Neuronal stem cell (in vitro differentiated cells): ENCODE measurements around the gene PHLDB1.

Experiments
- DNase-seq: peaks from one replicate; pipeline ENCODE4 v3.0.0-alpha.2; 2013; ENCODE audit warnings: low spot score
- H2AFZ ChIP-seq: one replicate; pipeline ENCODE4 v1.6.1; 2013; ENCODE audit warnings: mild to moderate bottlenecking, low read length, inconsistent platforms
- H2AK5ac ChIP-seq: 2 replicates; pipeline ENCODE4 v1.6.1; 2013; ENCODE audit warnings: low read depth, mild to moderate bottlenecking, inconsistent platforms, low read length, moderate library complexity, mixed read lengths
- H2BK120ac ChIP-seq: 2 replicates; pipeline ENCODE4 v1.6.1; 2013; ENCODE audit warnings: low read depth, mild to moderate bottlenecking, inconsistent platforms, low read length, moderate library complexity, mixed read lengths
- H2BK12ac ChIP-seq: one replicate; pipeline ENCODE4 v1.6.1; 2013; ENCODE audit warnings: low read length, inconsistent platforms
- H2BK15ac ChIP-seq: 2 replicates; pipeline ENCODE4 v1.6.1; 2013; ENCODE audit warnings: mild to moderate bottlenecking, low read length, inconsistent platforms, mixed read lengths
- H2BK5ac ChIP-seq: one replicate; pipeline ENCODE4 v1.6.1; 2013; ENCODE audit warnings: inconsistent platforms, mild to moderate bottlenecking, low read length, moderate library complexity
- H3K14ac ChIP-seq: one replicate; pipeline ENCODE4 v1.6.1; 2013; ENCODE audit warnings: low read length, inconsistent platforms
- H3K18ac ChIP-seq: 2 replicates; pipeline ENCODE4 v1.6.1; 2013; ENCODE audit warnings: low read length, inconsistent platforms
- H3K23ac ChIP-seq: 2 replicates; pipeline ENCODE4 v1.6.1; 2013; ENCODE audit warnings: low read depth, mild to moderate bottlenecking, mixed read lengths, low read length, inconsistent platforms; ENCODE audit not compliant: poor library complexity
- H3K27ac ChIP-seq: replicated peaks from 3 replicates; pipeline ENCODE4 v1.5.1; 2013; ENCODE audit warnings: low read length, inconsistent platforms
- H3K27me3 ChIP-seq, 3 experiments: 2 replicates each; pipeline ENCODE4 v1.6.1; 2013; ENCODE audit warnings: low read length in 3 of 3, mild to moderate bottlenecking in 2 of 3, inconsistent platforms in 1 of 3, low read depth in 1 of 3, mixed read lengths in 1 of 3, moderate library complexity in 1 of 3; ENCODE audit not compliant: control insufficient read depth in 3 of 3, insufficient read depth in 3 of 3
- H3K36me3 ChIP-seq, 2 donors: replicated peaks in 1 of 2; 2 replicates each; pipeline ENCODE4 v1.6.1; 2013; ENCODE audit warnings: low read length in 2 of 2; ENCODE audit not compliant: control insufficient read depth in 2 of 2, insufficient read depth in 2 of 2
- H3K4ac ChIP-seq: 2 replicates; pipeline ENCODE4 v1.6.1; 2013; ENCODE audit warnings: inconsistent platforms, mild to moderate bottlenecking, low read length, moderate library complexity
- H3K4me1 ChIP-seq, 2 donors: 1 replicate in 1 of 2; 2 replicates in 1 of 2; pipeline ENCODE4 v1.6.1; 2013; ENCODE audit warnings: low read length in 2 of 2, low read depth in 1 of 2; ENCODE audit not compliant: control insufficient read depth in 2 of 2, insufficient read depth in 1 of 2
- H3K4me2 ChIP-seq: one replicate; pipeline ENCODE4 v1.6.1; 2013; ENCODE audit warnings: mild to moderate bottlenecking, low read length, inconsistent platforms; ENCODE audit not compliant: insufficient read depth, poor library complexity, severe bottlenecking
- H3K4me3 ChIP-seq, 2 donors: 2 replicates each; pipeline ENCODE4 v1.5.1; 2013; ENCODE audit warnings: low read length in 2 of 2, mild to moderate bottlenecking in 2 of 2, inconsistent platforms in 1 of 2, moderate library complexity in 1 of 2
- H3K79me1 ChIP-seq: one replicate; pipeline ENCODE4 v1.6.1; 2013; ENCODE audit warnings: low read depth, mild to moderate bottlenecking, inconsistent platforms, low read length, moderate library complexity
- H3K9ac ChIP-seq: one replicate; pipeline ENCODE4 v1.6.1; 2013; ENCODE audit warnings: mild to moderate bottlenecking, low read depth, low read length, inconsistent platforms; ENCODE audit not compliant: poor library complexity
- H3K9me3 ChIP-seq, 2 donors: replicated peaks in 1 of 2; 2 replicates each; pipeline versions ENCODE3 to v1.6.1; 2013; ENCODE audit warnings: low read length in 2 of 2, mild to moderate bottlenecking in 2 of 2, inconsistent platforms in 1 of 2, low read depth in 1 of 2, mixed read lengths in 1 of 2, moderate library complexity in 1 of 2; ENCODE audit not compliant: control insufficient read depth in 2 of 2, insufficient read depth in 1 of 2
- H4K8ac ChIP-seq: one replicate; pipeline ENCODE4 v1.6.1; 2013; ENCODE audit warnings: low read depth, mild to moderate bottlenecking, inconsistent platforms, low read length, moderate library complexity
- H4K91ac ChIP-seq: one replicate; pipeline ENCODE4 v1.6.1; 2013; ENCODE audit warnings: low read length, low read depth, mild to moderate bottlenecking, inconsistent platforms; ENCODE audit not compliant: poor library complexity
- WGBS, 2 donors: extraction: QIAGEN DNeasy Blood & Tissue Kit; methylation state at CpG; one replicate each; pipeline ENCODE4 v1.1.7; 2013; ENCODE audit warnings: missing lambda C conversion rate in 2 of 2, mixed read lengths in 1 of 2; ENCODE audit not compliant: insufficient read length in 2 of 2, insufficient replicate concordance in 1 of 2; ENCODE audit errors: extremely low coverage in 2 of 2; 5-methylcytosine and 5-hydroxymethylcytosine counted together

The PHLDB1 gene

GRCh38 chr11:118690553-118691304 lies 83.3 kb downstream of the PHLDB1 start:
- H3K9me3 ChIP-seq, result no peaks in the 10 kb centered on the region
- peak overlapping the region; percentile 96 for H2AFZ ChIP-seq
- H3K4me2 ChIP-seq, result peak overlapping the region; percentile 87
- no peak overlapping the region for H3K9ac ChIP-seq
- H2AK5ac ChIP-seq, result peak overlapping the region; percentile 73
- no peaks in the 10 kb centered on the region for H3K36me3 ChIP-seq
- H3K27ac ChIP-seq, result no peak overlapping the region
- H3K18ac ChIP-seq, result peak overlapping the region; percentile 54
- no peak overlapping the region for H3K4me3 ChIP-seq
- no CpG with 5 or more reads among the region's 15 CpGs for WGBS, 2 donors
- H4K8ac ChIP-seq, result no peak overlapping the region
- H2BK12ac ChIP-seq, result no peak overlapping the region
- H3K4ac ChIP-seq, result no peak overlapping the region
- peaks cover 0 to 3% of the 10 kb centered on the region in 2 donors for H3K4me1 ChIP-seq
- no peak for DNase-seq
- H3K14ac ChIP-seq, result no peak overlapping the region
- H4K91ac ChIP-seq, result no peak overlapping the region
- H3K79me1 ChIP-seq, result peaks cover 2% of the 10 kb centered on the region
- H2BK15ac ChIP-seq, result no peak overlapping the region
- H2BK120ac ChIP-seq, result peak overlapping the region; percentile 82
- H3K27me3 ChIP-seq, result no peaks in the 10 kb centered on the region
- H2BK5ac ChIP-seq, result no peak overlapping the region
- no peak overlapping the region for H3K23ac ChIP-seq

- no peak overlapping the region for H4K8ac ChIP-seq
- no peak overlapping the region for H3K27ac ChIP-seq
- peak overlapping the region; percentile 59 for H3K18ac ChIP-seq
- no CpG with 5 or more reads among the region's 15 CpGs for WGBS, 2 donors
- peak overlapping the region; percentile 69 for H2AFZ ChIP-seq
- no peak overlapping the region for H3K4ac ChIP-seq
- H3K4me1 ChIP-seq, result peaks cover 0 to 3% of the 10 kb centered on the region in 2 donors
- H2BK12ac ChIP-seq, result no peak overlapping the region
- H2BK15ac ChIP-seq, result no peak overlapping the region
- no peak overlapping the region for H3K4me2 ChIP-seq
- no peaks in the 10 kb centered on the region for H3K27me3 ChIP-seq
- DNase-seq, result no peak
- H3K36me3 ChIP-seq, result no peaks in the 10 kb centered on the region
- H3K9ac ChIP-seq, result no peak overlapping the region
- no peaks in the 10 kb centered on the region for H3K9me3 ChIP-seq
- H2BK120ac ChIP-seq, result no peak overlapping the region
- H3K79me1 ChIP-seq, result peaks cover 2% of the 10 kb centered on the region
- H3K23ac ChIP-seq, result no peak overlapping the region
- H3K4me3 ChIP-seq, result no peak overlapping the region
- H2AK5ac ChIP-seq, result peak overlapping the region; percentile 54
- H4K91ac ChIP-seq, result no peak overlapping the region
- H2BK5ac ChIP-seq, result no peak overlapping the region
- peak overlapping the region; percentile 47 for H3K14ac ChIP-seq
Measured at GRCh38 chr11:118691926-118692830, 84.8 kb downstream of the PHLDB1 start.

- H3K27ac ChIP-seq, result no peak overlapping the region
- no peak overlapping the region for H2BK5ac ChIP-seq
- no peak overlapping the region for H3K23ac ChIP-seq
- H3K18ac ChIP-seq, result no peak overlapping the region
- WGBS, 2 donors, result no CpG with 5 or more reads among the region's 8 CpGs
- no peak overlapping the region for H3K4me2 ChIP-seq
- H3K9me3 ChIP-seq, result no peaks in the 10 kb centered on the region
- H3K14ac ChIP-seq, result no peak overlapping the region
- no peak for DNase-seq
- no peak overlapping the region for H2BK12ac ChIP-seq
- H2BK120ac ChIP-seq, result no peak overlapping the region
- H2BK15ac ChIP-seq, result no peak overlapping the region
- H3K4ac ChIP-seq, result no peak overlapping the region
- H3K36me3 ChIP-seq, result no peaks in the 10 kb centered on the region
- H4K8ac ChIP-seq, result no peak overlapping the region
- H4K91ac ChIP-seq, result no peak overlapping the region
- no peak overlapping the region for H3K9ac ChIP-seq
- H3K79me1 ChIP-seq, result no peaks in the 10 kb centered on the region
- no peak overlapping the region for H3K4me3 ChIP-seq
- no peaks in the 10 kb centered on the region for H3K27me3 ChIP-seq
- peaks cover 0 to 3% of the 10 kb centered on the region in 2 donors for H3K4me1 ChIP-seq
- H2AK5ac ChIP-seq, result no peak overlapping the region
- H2AFZ ChIP-seq, result no peak overlapping the region
Measured at GRCh38 chr11:118694185-118694584, 86.8 kb downstream of the PHLDB1 start.

GRCh38 chr11:118694771-118695170 lies 87.4 kb downstream of the PHLDB1 start:
- no peak overlapping the region for H4K91ac ChIP-seq
- no peak overlapping the region for H3K4me2 ChIP-seq
- no peak overlapping the region for H2BK5ac ChIP-seq
- peaks cover 0 to 2% of the 10 kb centered on the region in 2 donors for H3K4me1 ChIP-seq
- H3K23ac ChIP-seq, result no peak overlapping the region
- H4K8ac ChIP-seq, result no peak overlapping the region
- no peak overlapping the region for H2BK120ac ChIP-seq
- no peak overlapping the region for H2AFZ ChIP-seq
- no peak for DNase-seq
- no peak overlapping the region for H3K4ac ChIP-seq
- H2AK5ac ChIP-seq, result no peak overlapping the region
- WGBS, 2 donors, result no CpG with 5 or more reads among the region's 11 CpGs
- no peaks in the 10 kb centered on the region for H3K27me3 ChIP-seq
- H3K18ac ChIP-seq, result no peak overlapping the region
- no peaks in the 10 kb centered on the region for H3K36me3 ChIP-seq
- no peak overlapping the region for H2BK15ac ChIP-seq
- H3K27ac ChIP-seq, result no peak overlapping the region
- no peaks in the 10 kb centered on the region for H3K79me1 ChIP-seq
- no peak overlapping the region for H3K14ac ChIP-seq
- no peaks in the 10 kb centered on the region for H3K9me3 ChIP-seq
- no peak overlapping the region for H3K4me3 ChIP-seq
- H3K9ac ChIP-seq, result no peak overlapping the region
- H2BK12ac ChIP-seq, result no peak overlapping the region
